Cardiac muscle cell (in vitro differentiated cells and primary cell): ENCODE results near the gene SLC35G3. TPM values are rescaled to one million over a fixed set of nuclear protein-coding genes. Genes with fewer than 3 reads are reported as not detected.

ENCODE experiments used
- DNase-seq, 2 donors: peaks; one replicate each; pipeline versions ENCODE4 v3.0.0 to v3.0.0-alpha.2; 2010 to 2017; ENCODE audit warnings: low read depth in 1 of 2, low spot score in 1 of 2
- H3K27ac ChIP-seq: fragments of 200-600 bp; sonication (generic); 2 replicates; pipeline ENCODE4 v1.5.1; 2016
- H3K27me3 ChIP-seq: fragments of 200-600 bp; sonication (generic); 2 replicates; pipeline ENCODE4 v1.6.0; 2016; ENCODE audit warnings: control low read depth
- H3K36me3 ChIP-seq: fragments of 200-600 bp; sonication (generic); 2 replicates; pipeline ENCODE4 v1.5.1; 2016; ENCODE audit warnings: control low read depth
- H3K4me1 ChIP-seq: fragments of 200-600 bp; sonication (generic); 2 replicates; pipeline ENCODE4 v1.8.1; 2017; ENCODE audit warnings: low read depth, mild to moderate bottlenecking, mixed run types
- H3K4me3 ChIP-seq: fragments of 200-600 bp; sonication (generic); 2 replicates; pipeline ENCODE4 v1.5.1; 2016; ENCODE audit warnings: mild to moderate bottlenecking
- H3K9me3 ChIP-seq: fragments of 200-600 bp; sonication (generic); 2 replicates; pipeline ENCODE4 v1.5.1; 2017; ENCODE audit warnings: low read depth, mild to moderate bottlenecking, control low read depth
- polyA plus RNA-seq: library from polyadenylated mRNA; unstranded; fragments of >200 nt; fragmentation: Nextera tagmentation; extraction: Ambion mirVana; gene quantifications from 2 replicates; pipeline ENCODE4 v1.2.1, GENCODE V29; 2016
- total RNA-seq: library from RNA; depleted of rRNA; stranded (reverse); fragments of >200 nt; gene quantifications from 2 replicates; pipeline ENCODE4 v1.2.3, GENCODE V29; 2016
- TF ChIP-seq, protein P1 (sequence below): IDR thresholded peaks from 2 replicates; pipeline ENCODE4 v1.5.1; 2012; ENCODE audit warnings: low read depth, mild to moderate bottlenecking, low read length

Gene SLC35G3
- total and polyA plus RNA-seq, 2 experiments from 2014 or later = 0.65 TPM; not detected in 1

DNA sequence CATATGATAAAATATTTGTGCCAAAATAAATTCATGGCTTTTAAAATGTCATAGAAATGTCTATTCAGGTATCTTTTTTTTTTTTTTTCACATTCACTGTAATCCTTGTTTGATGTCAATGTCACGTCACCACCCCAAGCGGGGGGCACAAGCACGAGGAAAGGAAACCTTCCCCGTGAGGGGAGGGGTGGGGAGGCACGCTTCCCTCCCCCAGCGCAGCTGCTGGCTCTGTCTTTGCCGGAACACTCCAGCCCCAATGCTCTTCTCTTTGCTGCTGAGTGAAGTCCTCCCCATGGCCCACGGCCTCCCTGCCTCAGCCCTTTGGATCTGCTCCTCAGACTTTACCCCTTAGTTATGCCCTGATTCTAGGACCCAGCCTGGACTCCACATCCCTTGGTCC, 1.5 kb downstream of the SLC35G3 start:
- Histone ChIP-seq H3K36me3 (peaks cover 14% of the 10 kb centered on the region), H3K27ac (no peak overlapping the region), H3K4me3 (no peak overlapping the region), H3K27me3 (no peaks in the 10 kb centered on the region), H3K9me3 (no peaks in the 10 kb centered on the region), H3K4me1 (no peaks in the 10 kb centered on the region)
- TF ChIP-seq, protein P1, sequence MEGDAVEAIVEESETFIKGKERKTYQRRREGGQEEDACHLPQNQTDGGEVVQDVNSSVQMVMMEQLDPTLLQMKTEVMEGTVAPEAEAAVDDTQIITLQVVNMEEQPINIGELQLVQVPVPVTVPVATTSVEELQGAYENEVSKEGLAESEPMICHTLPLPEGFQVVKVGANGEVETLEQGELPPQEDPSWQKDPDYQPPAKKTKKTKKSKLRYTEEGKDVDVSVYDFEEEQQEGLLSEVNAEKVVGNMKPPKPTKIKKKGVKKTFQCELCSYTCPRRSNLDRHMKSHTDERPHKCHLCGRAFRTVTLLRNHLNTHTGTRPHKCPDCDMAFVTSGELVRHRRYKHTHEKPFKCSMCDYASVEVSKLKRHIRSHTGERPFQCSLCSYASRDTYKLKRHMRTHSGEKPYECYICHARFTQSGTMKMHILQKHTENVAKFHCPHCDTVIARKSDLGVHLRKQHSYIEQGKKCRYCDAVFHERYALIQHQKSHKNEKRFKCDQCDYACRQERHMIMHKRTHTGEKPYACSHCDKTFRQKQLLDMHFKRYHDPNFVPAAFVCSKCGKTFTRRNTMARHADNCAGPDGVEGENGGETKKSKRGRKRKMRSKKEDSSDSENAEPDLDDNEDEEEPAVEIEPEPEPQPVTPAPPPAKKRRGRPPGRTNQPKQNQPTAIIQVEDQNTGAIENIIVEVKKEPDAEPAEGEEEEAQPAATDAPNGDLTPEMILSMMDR = no peak
- no peak for DNase-seq

DNA sequence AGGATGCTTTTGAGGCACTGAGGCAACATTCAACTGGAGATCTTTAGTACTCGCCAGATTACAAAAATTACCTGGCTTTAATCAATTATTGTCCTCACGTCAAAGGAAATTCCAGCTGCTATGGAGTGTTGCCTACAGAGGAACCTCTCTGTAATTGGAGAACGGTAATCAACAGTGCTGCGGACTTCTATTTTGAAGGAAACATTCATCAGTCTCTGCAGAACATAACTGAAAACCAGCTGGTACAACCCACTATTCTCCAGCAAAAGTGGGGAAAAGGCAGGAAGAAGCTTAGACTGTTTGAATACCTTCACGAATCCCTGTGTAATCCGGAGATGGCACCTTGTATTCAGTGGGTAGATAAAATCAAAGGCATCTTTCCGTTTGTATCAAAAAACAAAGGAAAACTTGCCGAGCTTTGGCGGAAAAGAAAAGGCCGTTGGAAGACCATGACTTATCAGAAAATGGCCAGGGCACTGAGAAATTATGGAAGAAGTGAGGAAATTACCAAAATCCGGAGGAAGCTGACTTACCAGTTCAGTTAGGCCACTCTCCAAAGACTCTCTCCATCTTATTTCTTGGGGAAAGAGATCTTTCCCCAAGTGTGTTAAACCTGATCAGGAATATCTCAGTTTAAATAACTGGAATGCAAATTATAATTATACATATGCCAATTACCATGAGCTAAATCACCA, 3.0 kb downstream of the SLC35G3 start:
- TF ChIP-seq, protein P1 = no peak
- no peaks in the 10 kb centered on the region for H3K9me3 ChIP-seq
- no peak for DNase-seq
- no peak overlapping the region for H3K4me3 ChIP-seq
- peaks cover 29% of the 10 kb centered on the region for H3K36me3 ChIP-seq
- no peak overlapping the region for H3K27ac ChIP-seq
- no peaks in the 10 kb centered on the region for H3K27me3 ChIP-seq
- H3K4me1 ChIP-seq = no peaks in the 10 kb centered on the region

DNA sequence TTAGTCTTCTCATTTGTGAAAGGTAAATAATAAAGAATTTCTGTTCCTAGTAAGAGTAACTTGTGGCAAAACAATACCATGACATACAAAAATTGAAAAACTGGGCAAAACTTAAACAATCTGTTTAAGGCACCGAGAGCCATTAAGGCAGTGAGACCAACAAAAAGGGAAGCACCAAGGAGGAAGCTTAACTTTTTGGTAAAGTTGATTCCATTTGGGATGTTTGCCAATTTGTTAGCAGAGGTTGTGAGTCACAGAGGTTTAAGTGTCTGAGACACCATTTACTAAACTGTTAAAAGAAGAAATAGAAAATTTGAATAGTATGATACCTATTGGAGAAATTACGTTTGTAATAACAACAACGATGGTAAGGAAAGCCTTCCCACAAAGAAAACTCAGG, 4.9 kb downstream of the SLC35G3 start:
- Histone ChIP-seq H3K4me3 (no peak overlapping the region), H3K9me3 (no peaks in the 10 kb centered on the region), H3K27ac (peak overlapping the region; percentile 5), H3K27me3 (no peaks in the 10 kb centered on the region), H3K36me3 (peaks cover 45% of the 10 kb centered on the region), H3K4me1 (no peaks in the 10 kb centered on the region)
- TF ChIP-seq, protein P1 = no peak
- peak in 1 of 2 donors; percentile 29 for DNase-seq

DNA sequence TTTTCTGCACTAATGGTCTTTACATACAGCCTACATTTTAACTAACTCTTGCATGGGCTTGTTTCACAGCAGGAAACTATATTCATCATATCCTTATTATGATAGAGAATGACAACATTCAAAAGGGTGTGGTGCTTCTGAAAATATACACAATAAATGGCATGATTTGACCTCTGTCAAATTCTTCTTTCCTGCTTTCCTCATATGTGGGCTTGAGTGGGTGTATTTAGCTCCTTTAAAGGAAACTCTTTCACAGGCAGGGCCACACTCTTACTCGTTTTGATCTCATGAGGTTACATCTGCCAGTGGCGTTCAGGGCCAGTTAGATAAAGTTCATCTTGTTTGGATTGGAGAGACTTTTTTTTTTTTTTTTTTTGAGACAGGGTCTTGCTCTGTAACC, 6.1 kb downstream of the SLC35G3 start:
- Histone ChIP-seq H3K4me3 (no peak overlapping the region), H3K27me3 (no peaks in the 10 kb centered on the region), H3K36me3 (peaks cover 56% of the 10 kb centered on the region), H3K4me1 (no peaks in the 10 kb centered on the region), H3K9me3 (no peaks in the 10 kb centered on the region), H3K27ac (peak overlapping the region; percentile 17)
- TF ChIP-seq, protein P1 = no peak
- DNase-seq = no peak

DNA sequence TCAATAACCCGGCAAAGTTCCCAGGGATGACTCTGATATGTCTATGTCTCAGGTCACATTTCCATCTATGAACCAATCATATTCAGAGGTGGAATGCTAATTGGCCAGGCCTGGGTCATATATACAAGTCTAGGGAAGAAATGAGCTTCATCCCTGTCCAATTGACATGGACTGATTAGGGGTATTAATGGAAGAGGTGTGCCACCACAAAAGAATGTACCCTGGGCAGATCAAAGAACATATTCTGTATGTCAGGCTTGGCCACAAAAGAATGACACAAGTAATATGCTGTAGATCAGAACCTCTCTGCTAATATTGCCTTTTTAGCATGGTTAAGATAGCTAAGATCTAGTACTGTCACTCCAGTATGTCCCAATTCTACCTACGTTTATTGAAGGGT, 6.7 kb downstream of the SLC35G3 start:
- H3K27me3 ChIP-seq = no peaks in the 10 kb centered on the region
- peak overlapping the region; percentile 17 for H3K27ac ChIP-seq
- DNase-seq = no peak
- H3K4me3 ChIP-seq = no peak overlapping the region
- peaks cover 62% of the 10 kb centered on the region for H3K36me3 ChIP-seq
- TF ChIP-seq, protein P1 = no peak
- no peaks in the 10 kb centered on the region for H3K9me3 ChIP-seq
- H3K4me1 ChIP-seq = no peaks in the 10 kb centered on the region
